ENCODE results near the gene RBM45. TPM values are rescaled to one million over a fixed set of nuclear protein-coding genes. Genes with fewer than 3 reads are reported as not detected.

RBM45 gene
- total and polyA plus RNA-seq, 11 donors, result 3.8 to 11.2 (median 6.8) TPM

DNA sequence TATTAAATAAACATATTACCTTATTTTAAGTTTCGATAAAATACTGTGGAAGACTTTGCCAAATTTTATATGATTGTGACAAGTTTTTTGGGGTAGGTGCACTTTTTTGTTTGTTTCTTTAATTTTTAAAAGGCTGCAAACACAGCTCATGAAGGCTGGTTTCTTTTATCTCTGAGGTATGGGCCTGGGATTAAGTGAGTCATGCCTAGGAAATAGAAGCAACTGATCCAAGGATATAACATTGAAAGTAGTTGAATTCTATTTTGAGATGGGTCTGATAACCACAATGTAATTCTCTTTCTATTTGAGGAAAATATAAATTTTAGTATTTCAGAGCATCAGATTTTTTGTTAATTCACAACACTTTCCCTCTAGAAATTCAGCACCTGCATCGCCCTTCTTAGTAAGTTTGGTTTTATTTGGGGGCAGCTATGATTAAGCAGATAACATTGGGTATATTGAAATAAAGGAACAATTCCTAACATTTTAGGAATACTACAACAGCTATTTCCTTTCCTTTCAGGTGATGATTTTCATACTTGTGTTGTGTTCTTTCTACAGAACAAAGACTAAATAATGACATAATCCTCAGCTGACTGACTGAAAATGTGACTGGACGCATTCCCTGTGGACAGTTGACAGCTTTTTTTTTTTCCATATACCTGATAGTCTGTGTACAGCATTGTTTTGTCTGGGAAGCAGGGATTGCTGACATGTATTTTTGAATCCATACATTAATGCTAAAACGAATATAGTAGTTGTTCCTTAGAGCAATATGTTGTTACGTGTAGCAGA, 16.8 kb downstream of the RBM45 start:
- Histone ChIP-seq H3K27me3 (no peaks in the 10 kb centered on the region), H3K4me1 (peaks cover 0 to 4% (median 0%) of the 10 kb centered on the region in 12 donors), H3K4me3 (no peak overlapping the region), H3K27ac (no peak overlapping the region), H3K9me3 (no peaks in the 10 kb centered on the region), H3K36me3 (peaks cover 0 to 82% (median 62%) of the 10 kb centered on the region in 9 donors)
- TF ChIP-seq, protein P1, sequence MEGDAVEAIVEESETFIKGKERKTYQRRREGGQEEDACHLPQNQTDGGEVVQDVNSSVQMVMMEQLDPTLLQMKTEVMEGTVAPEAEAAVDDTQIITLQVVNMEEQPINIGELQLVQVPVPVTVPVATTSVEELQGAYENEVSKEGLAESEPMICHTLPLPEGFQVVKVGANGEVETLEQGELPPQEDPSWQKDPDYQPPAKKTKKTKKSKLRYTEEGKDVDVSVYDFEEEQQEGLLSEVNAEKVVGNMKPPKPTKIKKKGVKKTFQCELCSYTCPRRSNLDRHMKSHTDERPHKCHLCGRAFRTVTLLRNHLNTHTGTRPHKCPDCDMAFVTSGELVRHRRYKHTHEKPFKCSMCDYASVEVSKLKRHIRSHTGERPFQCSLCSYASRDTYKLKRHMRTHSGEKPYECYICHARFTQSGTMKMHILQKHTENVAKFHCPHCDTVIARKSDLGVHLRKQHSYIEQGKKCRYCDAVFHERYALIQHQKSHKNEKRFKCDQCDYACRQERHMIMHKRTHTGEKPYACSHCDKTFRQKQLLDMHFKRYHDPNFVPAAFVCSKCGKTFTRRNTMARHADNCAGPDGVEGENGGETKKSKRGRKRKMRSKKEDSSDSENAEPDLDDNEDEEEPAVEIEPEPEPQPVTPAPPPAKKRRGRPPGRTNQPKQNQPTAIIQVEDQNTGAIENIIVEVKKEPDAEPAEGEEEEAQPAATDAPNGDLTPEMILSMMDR (IDR thresholded peaks at IDR 0.05), result no peak
- intact Hi-C loops (cut with DNase I), result loop anchor here in 2 of 10 donors (5.0 to 10.0 kb wide), 2 partner anchors 153 to 286 kb away; no protein-coding TSS in a partner anchor
- no peak for DNase-seq
- WGBS, 4 donors, result 83 to 93% (median 88%) methylated on average over 5 of the region's 5 CpGs
- no peak for ATAC-seq

DNA sequence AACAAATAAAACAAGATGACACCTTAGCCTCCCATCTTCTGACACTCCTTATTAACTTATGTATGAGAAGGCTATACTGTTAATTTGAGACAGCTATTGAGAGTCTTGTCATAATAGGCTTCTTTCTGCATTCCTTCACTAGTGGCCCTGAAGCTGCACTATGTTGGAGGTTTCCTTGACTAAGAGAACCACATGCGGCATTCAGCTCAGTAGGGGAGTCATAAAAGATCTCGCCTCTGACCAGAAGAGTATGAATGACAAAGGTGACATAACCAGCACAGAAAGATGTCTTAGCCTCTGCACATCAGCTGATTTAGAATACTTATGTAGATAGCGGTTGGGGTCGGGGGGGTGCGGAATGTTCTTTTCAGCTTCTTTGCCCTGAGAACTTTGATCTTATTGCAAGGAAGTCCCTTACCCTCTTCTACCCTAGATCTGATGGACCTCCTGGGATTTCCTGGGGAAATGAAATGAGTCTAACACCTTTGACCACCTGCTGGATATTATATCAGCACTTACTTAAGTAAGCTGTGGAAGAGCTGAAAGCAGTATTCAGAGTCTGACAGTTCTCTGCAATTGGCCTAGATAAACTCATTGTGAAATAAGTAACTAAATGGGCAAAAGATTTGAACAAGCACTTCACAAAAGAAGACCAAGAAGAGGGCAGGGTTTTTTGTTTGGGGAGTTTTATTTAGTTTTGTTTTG, 24.2 kb downstream of the RBM45 start:
- TF ChIP-seq POLR2A (IDR thresholded peaks at IDR 0.05), result no peak
- TF ChIP-seq, protein P1 (IDR thresholded peaks at IDR 0.05), result no peak
- DNase-seq, result no peak
- intact Hi-C loops (cut with DNase I), result loop anchor here in 5 of 10 donors (5.0 to 10.0 kb wide), 4 partner anchors 58 to 281 kb away; partner anchors contain the start of gene OSBPL6 (in 1 of the 5)

DNA sequence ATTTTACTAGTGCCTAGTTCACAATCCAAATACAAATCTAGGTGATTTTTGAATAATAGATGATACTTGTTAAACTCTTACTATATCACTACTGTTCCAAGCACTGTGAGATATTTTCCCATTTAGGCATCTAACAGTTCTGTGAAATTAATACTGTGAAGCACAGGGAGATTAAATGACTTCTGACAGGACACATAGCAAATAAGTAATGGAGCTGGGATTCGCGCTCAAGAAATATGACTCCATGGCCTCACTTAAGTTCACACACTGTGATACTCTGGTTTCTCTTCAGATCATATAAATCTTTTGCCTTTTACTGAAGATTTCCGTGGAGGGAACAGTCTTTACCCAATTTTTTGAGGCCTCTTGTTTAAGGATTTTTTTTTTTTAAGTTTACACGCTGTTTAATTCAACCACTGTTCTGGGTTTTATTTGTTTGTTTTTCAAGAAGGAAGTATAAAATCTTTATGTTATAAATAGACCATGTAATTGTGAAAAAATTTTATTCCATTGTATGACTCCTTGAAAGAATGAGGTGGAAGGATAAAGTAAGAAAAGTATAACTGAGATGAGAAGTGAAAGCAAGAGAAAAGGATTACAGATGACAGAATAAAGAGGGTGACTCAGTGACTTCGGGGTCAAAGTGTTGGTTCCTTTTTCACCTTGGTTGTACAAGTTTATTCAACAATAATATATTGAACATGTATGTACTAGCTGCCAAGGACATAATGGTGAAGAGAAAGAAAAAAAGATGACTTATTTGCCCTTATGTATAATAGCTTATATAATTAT, 30.2 kb downstream of the RBM45 start:
- no peaks in the 10 kb centered on the region for H3K4me1 ChIP-seq
- no peaks in the 10 kb centered on the region for H3K36me3 ChIP-seq
- H3K27me3 ChIP-seq, result peaks cover 0 to 8% (median 0%) of the 10 kb centered on the region in 9 donors
- no peak for ATAC-seq
- 79 to 86% (median 85%) methylated on average over 5 of the region's 5 CpGs for WGBS, 4 donors
- intact Hi-C loops (cut with DNase I), result loop anchor here in 1 of 10 donors (10.0 kb wide), 1 partner anchor 52 kb away; the partner anchor contains the start of gene OSBPL6
- no peak overlapping the region for H3K4me3 ChIP-seq
- no peak for TF ChIP-seq POLR2A (IDR thresholded peaks at IDR 0.05)
- TF ChIP-seq, protein P1 (IDR thresholded peaks at IDR 0.05), result no peak
- no peak for DNase-seq
- no peaks in the 10 kb centered on the region for H3K9me3 ChIP-seq
- no peak overlapping the region for H3K27ac ChIP-seq

More for the DNA sequence above, 24.2 kb downstream of the RBM45 start:
- Histone ChIP-seq H3K27me3 (no peaks in the 10 kb centered on the region), H3K4me3 (no peak overlapping the region), H3K36me3 (peaks cover 0 to 29% (median 19%) of the 10 kb centered on the region in 9 donors), H3K4me1 (peaks cover 0 to 3% (median 0%) of the 10 kb centered on the region in 12 donors), H3K9me3 (no peaks in the 10 kb centered on the region), H3K27ac (no peak overlapping the region)
- WGBS, 4 donors, result 96 to 97% (median 97%) methylated on average over 5 of the region's 5 CpGs
- no peak for ATAC-seq

Data from heart left ventricle (tissue), 16 donors.